DND-41 (cell line): ENCODE results near the gene ILF3.

Experiments used
- ATAC-seq: fragments of 200-7000 bp; cut with Tn5 transposase; 3 replicates; pipeline ENCODE4 v1.9.1; 2021; ENCODE audit warnings: low read depth; ENCODE audit not compliant: insufficient read depth
- DNase-seq: peaks from one replicate; pipeline ENCODE4 v3.0.0-alpha.2; 2020
- H2AFZ ChIP-seq: 2 replicates; pipeline ENCODE4 v1.6.0; 2012; ENCODE audit warnings: low read depth, low read length
- H3K27ac ChIP-seq: 2 replicates; pipeline ENCODE4 v1.5.1; 2012; ENCODE audit warnings: low read length, inconsistent platforms
- H3K27me3 ChIP-seq: fragments of 200-600 bp; sonication (generic); 2 replicates; pipeline ENCODE4 v1.6.0; 2012; ENCODE audit warnings: low read length, mild to moderate bottlenecking, inconsistent platforms; ENCODE audit not compliant: insufficient read depth, poor library complexity
- H3K36me3 ChIP-seq: 2 replicates; pipeline ENCODE4 v1.5.1; 2012; ENCODE audit warnings: low read length, inconsistent platforms; ENCODE audit not compliant: insufficient read depth
- H3K4me1 ChIP-seq: 2 replicates; pipeline ENCODE4 v1.5.1; 2012; ENCODE audit warnings: mild to moderate bottlenecking, low read length; ENCODE audit not compliant: insufficient read depth
- H3K4me2 ChIP-seq: 2 replicates; pipeline ENCODE4 v1.6.0; 2012; ENCODE audit warnings: mild to moderate bottlenecking, moderate library complexity, low read length, inconsistent platforms; ENCODE audit not compliant: insufficient read depth
- H3K4me3 ChIP-seq, 2 experiments: fragments of 200-600 bp in 1 of 2; shearing (Covaris generic) in 1 of 2; 2 replicates each; pipeline ENCODE4 v1.5.1; 2012 to 2016; ENCODE audit warnings: inconsistent platforms in 2 of 2, low read length in 2 of 2, mild to moderate bottlenecking in 2 of 2, low read depth in 1 of 2, moderate library complexity in 1 of 2
- H3K79me2 ChIP-seq: 2 replicates; pipeline ENCODE4 v1.6.0; 2012; ENCODE audit warnings: low read length, inconsistent platforms; ENCODE audit not compliant: insufficient read depth
- H3K9ac ChIP-seq: 2 replicates; pipeline ENCODE4 v1.6.0; 2012; ENCODE audit warnings: low read depth, mild to moderate bottlenecking, inconsistent platforms, low read length, moderate library complexity
- H3K9me3 ChIP-seq: 2 replicates; pipeline ENCODE4 v1.5.1; 2012; ENCODE audit warnings: low read length, moderate library complexity, mild to moderate bottlenecking, inconsistent platforms; ENCODE audit not compliant: insufficient read depth, severe bottlenecking
- H4K20me1 ChIP-seq: 2 replicates; pipeline ENCODE4 v1.6.0; 2012; ENCODE audit warnings: low read length; ENCODE audit not compliant: insufficient read depth
- EZH2 ChIP-seq: IDR thresholded peaks from 3 replicates; pipeline ENCODE4 v1.6.1; 2012; ENCODE audit warnings: borderline replicate concordance, low read depth, mild to moderate bottlenecking, moderate library complexity, low read length, inconsistent platforms; ENCODE audit not compliant: severe bottlenecking
- TF ChIP-seq, protein P1 (sequence below): IDR thresholded peaks from 2 replicates; pipeline ENCODE4 v1.5.1; 2012; ENCODE audit warnings: borderline replicate concordance, low read length, moderate library complexity, mild to moderate bottlenecking; ENCODE audit not compliant: poor library complexity, severe bottlenecking; ENCODE audit errors: extremely low read depth

The ILF3 gene

DNA sequence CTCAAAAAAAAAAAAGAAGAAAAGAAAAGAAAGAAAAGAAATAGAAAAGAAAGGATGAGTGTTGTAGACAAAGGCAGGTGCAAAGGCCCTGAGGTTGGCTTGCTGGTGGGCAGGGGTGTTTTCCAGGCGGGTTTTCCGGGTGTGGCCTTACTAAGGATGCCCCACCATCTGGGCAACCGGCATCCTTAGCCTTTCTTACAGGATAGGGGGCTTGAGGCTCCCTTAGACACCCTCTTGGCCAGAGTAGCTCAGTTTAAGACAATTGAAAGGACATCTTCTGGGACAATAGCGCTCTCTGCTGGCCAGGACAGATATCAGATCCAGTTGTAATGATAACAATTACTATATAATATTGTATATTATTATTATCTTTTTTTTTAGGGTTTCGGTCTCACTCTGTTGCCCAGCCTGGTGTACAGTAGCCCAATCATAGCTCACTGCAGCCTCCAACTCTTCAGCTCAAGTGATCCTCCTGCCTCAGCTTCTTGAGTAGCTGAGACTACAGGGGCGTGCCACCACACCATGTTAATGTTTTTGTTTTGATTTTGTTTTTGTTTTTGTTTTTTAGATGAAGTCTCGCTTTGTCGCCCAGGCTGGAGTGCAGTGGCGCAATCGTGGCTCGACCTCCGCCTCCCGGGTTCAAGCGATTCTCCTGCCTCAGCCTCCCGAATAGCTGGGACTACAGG lies 45.6 kb downstream of the ILF3 start:
- DNase-seq (peak; percentile 73), ATAC-seq (no peak)
- Histone ChIP-seq H3K9ac (no peak overlapping the region), H3K4me3 (no peak overlapping the region), H3K27ac (no peak overlapping the region), H2AFZ (no peak overlapping the region), H3K27me3 (no peaks in the 10 kb centered on the region), H3K36me3 (no peaks in the 10 kb centered on the region), H3K4me2 (no peak overlapping the region), H3K4me1 (peaks cover 27% of the 10 kb centered on the region), H3K79me2 (peaks cover 11% of the 10 kb centered on the region), H4K20me1 (peaks cover 16% of the 10 kb centered on the region), H3K9me3 (no peaks in the 10 kb centered on the region)
- TF ChIP-seq EZH2, result no peak
- TF ChIP-seq, protein P1, sequence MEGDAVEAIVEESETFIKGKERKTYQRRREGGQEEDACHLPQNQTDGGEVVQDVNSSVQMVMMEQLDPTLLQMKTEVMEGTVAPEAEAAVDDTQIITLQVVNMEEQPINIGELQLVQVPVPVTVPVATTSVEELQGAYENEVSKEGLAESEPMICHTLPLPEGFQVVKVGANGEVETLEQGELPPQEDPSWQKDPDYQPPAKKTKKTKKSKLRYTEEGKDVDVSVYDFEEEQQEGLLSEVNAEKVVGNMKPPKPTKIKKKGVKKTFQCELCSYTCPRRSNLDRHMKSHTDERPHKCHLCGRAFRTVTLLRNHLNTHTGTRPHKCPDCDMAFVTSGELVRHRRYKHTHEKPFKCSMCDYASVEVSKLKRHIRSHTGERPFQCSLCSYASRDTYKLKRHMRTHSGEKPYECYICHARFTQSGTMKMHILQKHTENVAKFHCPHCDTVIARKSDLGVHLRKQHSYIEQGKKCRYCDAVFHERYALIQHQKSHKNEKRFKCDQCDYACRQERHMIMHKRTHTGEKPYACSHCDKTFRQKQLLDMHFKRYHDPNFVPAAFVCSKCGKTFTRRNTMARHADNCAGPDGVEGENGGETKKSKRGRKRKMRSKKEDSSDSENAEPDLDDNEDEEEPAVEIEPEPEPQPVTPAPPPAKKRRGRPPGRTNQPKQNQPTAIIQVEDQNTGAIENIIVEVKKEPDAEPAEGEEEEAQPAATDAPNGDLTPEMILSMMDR, result peak; percentile 70

DNA sequence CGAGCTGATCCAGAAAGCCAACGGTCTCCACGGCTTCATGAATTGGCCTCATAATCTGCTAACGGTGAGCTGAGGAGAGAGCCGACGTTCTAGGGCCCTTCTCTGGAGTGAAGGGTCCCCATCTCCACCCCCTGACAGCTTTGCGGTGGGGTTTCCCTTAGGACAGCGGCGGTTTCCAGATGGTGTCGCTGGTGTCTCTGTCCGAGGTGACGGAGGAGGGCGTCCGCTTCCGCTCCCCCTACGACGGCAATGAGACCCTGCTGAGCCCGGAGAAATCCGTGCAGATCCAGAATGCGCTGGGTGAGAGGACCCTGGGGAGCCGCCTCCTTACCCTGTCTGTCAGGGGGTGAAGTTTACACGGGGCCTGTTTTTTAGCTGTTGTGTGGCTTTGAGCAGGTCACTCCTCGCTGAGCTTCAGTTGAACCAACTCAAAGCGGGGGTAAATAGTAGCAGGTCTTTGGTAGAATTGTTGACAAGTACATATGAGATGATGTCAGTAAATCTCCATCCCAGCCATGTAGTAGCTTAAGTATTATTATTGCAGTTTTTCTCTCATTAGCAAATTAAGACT lies 47.9 kb downstream of the ILF3 start:
- DNase-seq, result peak; percentile 30

DNA sequence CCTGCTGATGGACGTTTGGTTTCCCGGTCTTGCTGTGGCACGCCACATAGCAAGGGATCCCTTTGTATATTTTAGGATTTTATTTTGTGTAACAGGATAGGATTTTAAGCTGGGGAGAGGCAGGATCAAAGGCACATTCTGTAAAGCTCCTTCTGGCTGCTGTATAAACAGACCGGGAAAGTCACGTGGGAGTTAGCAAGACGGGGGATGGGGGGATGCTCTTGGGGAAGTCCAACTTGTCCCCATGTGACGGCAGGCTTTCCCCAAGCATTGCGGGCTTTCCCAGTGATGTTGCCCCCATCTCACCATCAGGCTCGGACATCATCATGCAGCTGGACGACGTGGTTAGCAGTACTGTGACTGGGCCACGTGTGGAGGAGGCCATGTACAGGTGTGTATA lies 52.8 kb downstream of the ILF3 start:
- Histone ChIP-seq H3K79me2 (peaks cover 4% of the 10 kb centered on the region), H3K27ac (no peak overlapping the region), H3K4me3 (no peak overlapping the region), H3K9me3 (no peaks in the 10 kb centered on the region), H3K36me3 (peaks cover 10% of the 10 kb centered on the region), H3K4me1 (peaks cover 8% of the 10 kb centered on the region), H2AFZ (no peak overlapping the region), H3K4me2 (no peak overlapping the region), H4K20me1 (no peaks in the 10 kb centered on the region), H3K9ac (no peak overlapping the region), H3K27me3 (no peaks in the 10 kb centered on the region)
- TF ChIP-seq EZH2, result no peak
- TF ChIP-seq, protein P1, result no peak
- no peak for ATAC-seq
- no peak for DNase-seq

More for the DNA sequence above, 47.9 kb downstream of the ILF3 start:
- no peaks in the 10 kb centered on the region for H3K27me3 ChIP-seq
- H3K9ac ChIP-seq, result peak overlapping the region; percentile 69
- TF ChIP-seq EZH2, result no peak
- TF ChIP-seq, protein P1, result no peak
- H2AFZ ChIP-seq, result peak overlapping the region; percentile 97
- H4K20me1 ChIP-seq, result no peaks in the 10 kb centered on the region
- no peaks in the 10 kb centered on the region for H3K9me3 ChIP-seq
- peaks cover 18% of the 10 kb centered on the region for H3K4me1 ChIP-seq
- H3K4me2 ChIP-seq, result peak overlapping the region; percentile 98
- H3K27ac ChIP-seq, result peak overlapping the region; percentile 69
- H3K79me2 ChIP-seq, result peaks cover 11% of the 10 kb centered on the region
- H3K36me3 ChIP-seq, result peaks cover under 1% of the 10 kb centered on the region; the same call in 1 of the 2 replicates
- ATAC-seq, result peak; percentile 3; the same call in 1 of the 3 replicates
- peak overlapping the region; percentile 63 to 90; a peak in 3 of 4 replicates for H3K4me3 ChIP-seq

DNA sequence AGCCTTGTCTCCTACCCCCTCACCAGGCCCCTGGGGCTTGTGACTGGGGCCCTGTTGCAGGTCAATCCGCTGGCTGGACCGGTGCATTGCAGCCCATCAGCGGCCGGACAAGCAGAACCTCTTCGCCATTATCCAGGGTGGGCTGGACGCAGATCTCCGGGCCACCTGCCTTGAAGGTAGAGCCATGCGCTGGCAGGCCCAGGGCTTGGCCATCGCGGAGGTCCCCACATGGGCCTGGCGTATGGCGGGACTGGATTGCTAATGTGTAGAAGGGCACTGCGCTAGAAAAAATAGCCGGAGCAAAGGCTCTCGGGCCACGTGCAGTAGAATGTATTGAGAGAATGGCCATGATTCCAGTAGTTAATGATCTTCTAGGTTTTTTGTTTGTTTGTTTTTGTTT lies 53.3 kb downstream of the ILF3 start:
- DNase-seq, result no peak
- H3K27me3 ChIP-seq, result no peaks in the 10 kb centered on the region
- peaks cover 4% of the 10 kb centered on the region; the same call in 1 of the 2 replicates for H3K4me1 ChIP-seq
- H2AFZ ChIP-seq, result no peak overlapping the region
- TF ChIP-seq, protein P1, result no peak
- TF ChIP-seq EZH2, result no peak
- no peaks in the 10 kb centered on the region for H3K79me2 ChIP-seq
- H3K4me2 ChIP-seq, result no peak overlapping the region
- no peak overlapping the region for H3K27ac ChIP-seq
- H3K9ac ChIP-seq, result no peak overlapping the region
- no peak for ATAC-seq
- H3K4me3 ChIP-seq, result no peak overlapping the region
- H3K9me3 ChIP-seq, result no peaks in the 10 kb centered on the region
- H4K20me1 ChIP-seq, result no peaks in the 10 kb centered on the region
- peaks cover 10% of the 10 kb centered on the region for H3K36me3 ChIP-seq
